ENCODE data around the gene TMIGD2.
A peak's percentile ranks its signal among the peaks of the same experiment; 100 is the strongest.

Gene TMIGD2

GRCh38 chr19:4267901-4268815 is 34.0 kb downstream of the TMIGD2 start:
- H3K27ac ChIP-seq: peak overlapping the region; percentile 22
- TF ChIP-seq, protein P1, sequence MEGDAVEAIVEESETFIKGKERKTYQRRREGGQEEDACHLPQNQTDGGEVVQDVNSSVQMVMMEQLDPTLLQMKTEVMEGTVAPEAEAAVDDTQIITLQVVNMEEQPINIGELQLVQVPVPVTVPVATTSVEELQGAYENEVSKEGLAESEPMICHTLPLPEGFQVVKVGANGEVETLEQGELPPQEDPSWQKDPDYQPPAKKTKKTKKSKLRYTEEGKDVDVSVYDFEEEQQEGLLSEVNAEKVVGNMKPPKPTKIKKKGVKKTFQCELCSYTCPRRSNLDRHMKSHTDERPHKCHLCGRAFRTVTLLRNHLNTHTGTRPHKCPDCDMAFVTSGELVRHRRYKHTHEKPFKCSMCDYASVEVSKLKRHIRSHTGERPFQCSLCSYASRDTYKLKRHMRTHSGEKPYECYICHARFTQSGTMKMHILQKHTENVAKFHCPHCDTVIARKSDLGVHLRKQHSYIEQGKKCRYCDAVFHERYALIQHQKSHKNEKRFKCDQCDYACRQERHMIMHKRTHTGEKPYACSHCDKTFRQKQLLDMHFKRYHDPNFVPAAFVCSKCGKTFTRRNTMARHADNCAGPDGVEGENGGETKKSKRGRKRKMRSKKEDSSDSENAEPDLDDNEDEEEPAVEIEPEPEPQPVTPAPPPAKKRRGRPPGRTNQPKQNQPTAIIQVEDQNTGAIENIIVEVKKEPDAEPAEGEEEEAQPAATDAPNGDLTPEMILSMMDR (conservative IDR thresholded peaks at IDR 0.05): peak; percentile 38

- TF ChIP-seq, protein P1 (conservative IDR thresholded peaks at IDR 0.05): peak; percentile 84
- H3K27ac ChIP-seq: peak overlapping the region; percentile 22
These were observed 34.9 kb downstream of the TMIGD2 start for GRCh38 chr19:4267101-4267900.

DNA sequence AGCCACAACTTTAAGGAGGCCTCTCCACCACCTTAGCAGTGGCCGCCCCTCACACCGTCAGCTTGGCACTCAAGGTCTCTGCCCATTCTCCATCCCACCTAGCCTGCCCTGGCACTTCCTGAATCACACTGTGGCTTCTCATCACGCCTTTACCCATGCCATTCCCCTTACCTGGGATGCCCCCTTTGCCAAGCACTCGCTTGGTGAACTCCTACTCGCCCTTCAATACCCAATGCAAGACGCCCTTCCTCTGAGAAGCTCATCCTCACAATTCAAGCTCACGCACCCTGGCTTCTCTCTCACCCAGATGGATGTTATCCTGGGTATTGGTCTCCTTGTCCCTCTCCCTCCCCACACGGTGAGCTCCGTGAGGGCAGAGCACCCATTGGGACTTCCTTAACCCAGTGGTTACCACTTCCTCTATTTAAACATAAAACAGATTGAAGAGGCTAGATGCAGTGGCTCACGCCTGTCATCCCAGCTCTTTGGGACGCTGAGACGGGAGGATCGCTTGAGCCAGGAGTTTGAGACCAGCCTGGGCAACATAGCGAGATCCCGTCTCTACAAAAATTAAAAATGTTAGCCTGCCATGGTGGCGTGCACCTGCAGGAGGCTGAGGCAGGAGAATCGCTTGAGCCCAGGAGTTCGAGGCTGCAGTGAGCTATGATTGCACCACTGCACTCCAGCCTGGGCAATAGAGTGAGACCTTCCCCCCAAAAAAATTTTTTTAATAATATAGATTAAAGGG is 35.8 kb downstream of the TMIGD2 start:
- no peak overlapping the region for H3K27ac ChIP-seq
- TF ChIP-seq, protein P1 (conservative IDR thresholded peaks at IDR 0.05): no peak

GRCh38 chr19:4264812-4265211 is 37.4 kb downstream of the TMIGD2 start:
- no peak overlapping the region for H3K27ac ChIP-seq
- TF ChIP-seq, protein P1 (conservative IDR thresholded peaks at IDR 0.05): no peak

- no peak overlapping the region for H3K27ac ChIP-seq
- TF ChIP-seq, protein P1 (conservative IDR thresholded peaks at IDR 0.05): no peak
These were observed 41.5 kb downstream of the TMIGD2 start for GRCh38 chr19:4260613-4261191.

GRCh38 chr19:4258181-4258580 is 44.0 kb downstream of the TMIGD2 start:
- no peak overlapping the region for H3K27ac ChIP-seq
- TF ChIP-seq, protein P1 (conservative IDR thresholded peaks at IDR 0.05): no peak
